H54 (cell line): ENCODE results near the gene PKNOX2.
A peak's percentile ranks its signal among the peaks of the same experiment; 100 is the strongest.
"Not testable (repeated sequence)": the region's sequence is repeated elsewhere in the genome, so short reads cannot be mapped to it uniquely, and the experiment has no call there.

ENCODE experiments used
- DNase-seq: peaks from one replicate; pipeline ENCODE4 v3.0.0; 2011; ENCODE audit warnings: low spot score, mixed read lengths; ENCODE audit not compliant: insufficient read length
- FAIRE-seq: peaks from 3 replicates; lab custom pipeline; 2011; peaks lifted over from hg19 to GRCh38; lab: Jason Lieb, UNC
- POLR2A ChIP-seq: IDR thresholded peaks from 2 replicates; pipeline ENCODE4 v1.6.1; 2011; ENCODE audit warnings: low read depth, mild to moderate bottlenecking, low read length

The PKNOX2 gene

DNA sequence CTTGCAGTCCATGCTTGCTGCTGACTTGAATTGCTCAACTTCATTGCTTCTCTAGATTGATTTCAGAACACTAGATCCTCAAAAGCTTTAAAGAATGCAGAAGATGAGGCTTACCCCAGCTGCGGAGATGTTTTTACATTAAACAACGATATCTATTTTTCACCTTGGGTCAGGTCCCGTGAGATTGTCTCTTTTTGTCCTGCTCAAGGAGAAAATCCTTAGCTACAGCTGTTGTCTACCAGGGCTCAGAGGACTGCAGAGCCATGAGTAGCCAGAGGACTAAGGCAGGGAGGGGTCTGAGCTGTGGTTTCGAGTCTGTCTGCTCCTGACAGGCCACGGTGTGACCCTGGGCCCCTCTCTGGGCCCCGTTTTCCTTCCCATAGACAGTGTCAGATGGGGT, 51.4 kb downstream of the PKNOX2 start:
- FAIRE-seq, result no peak
- TF ChIP-seq POLR2A, result no peak
- no peak for DNase-seq

DNA sequence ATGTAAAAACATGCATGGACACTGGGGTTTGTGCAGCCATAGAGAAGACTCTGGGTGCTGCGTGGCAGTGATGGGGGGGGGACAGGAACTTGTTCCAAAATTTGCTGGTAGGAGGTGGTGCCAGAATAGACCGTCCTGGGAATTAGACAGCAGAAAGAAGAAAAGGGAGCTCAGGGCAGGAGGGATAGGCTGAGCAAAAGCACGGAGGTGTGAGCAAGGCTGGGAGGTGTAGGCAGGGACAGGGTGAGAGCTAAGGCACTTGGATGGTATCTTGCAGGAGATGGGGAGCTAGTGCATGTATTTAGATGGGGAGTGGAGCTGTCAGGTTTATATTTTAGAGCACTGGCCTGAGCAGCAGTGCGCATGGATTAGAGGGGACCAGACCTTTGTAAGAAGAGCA, 53.8 kb downstream of the PKNOX2 start:
- no peak for TF ChIP-seq POLR2A
- no peak for FAIRE-seq
- DNase-seq, result no peak

DNA sequence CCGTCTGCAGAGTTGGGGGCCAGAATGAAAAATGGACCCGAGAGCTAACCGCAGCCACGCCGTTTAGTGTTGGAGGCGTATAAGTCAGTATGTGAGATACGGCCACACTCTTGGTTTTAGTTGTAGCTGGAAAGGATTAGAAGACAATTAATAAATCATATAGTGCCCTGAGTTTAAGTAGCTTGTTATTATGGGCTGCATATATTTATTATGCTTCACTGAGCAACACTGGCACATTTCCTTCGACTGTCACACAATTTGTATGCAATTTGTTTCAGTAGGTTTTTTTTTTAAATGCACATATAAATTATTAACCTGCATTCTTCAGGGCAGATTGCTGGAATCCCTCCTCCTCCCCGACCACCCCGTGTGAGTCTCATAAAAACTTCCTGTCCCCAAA, 56.9 kb downstream of the PKNOX2 start:
- FAIRE-seq, result no peak
- no peak for DNase-seq
- no peak for TF ChIP-seq POLR2A

DNA sequence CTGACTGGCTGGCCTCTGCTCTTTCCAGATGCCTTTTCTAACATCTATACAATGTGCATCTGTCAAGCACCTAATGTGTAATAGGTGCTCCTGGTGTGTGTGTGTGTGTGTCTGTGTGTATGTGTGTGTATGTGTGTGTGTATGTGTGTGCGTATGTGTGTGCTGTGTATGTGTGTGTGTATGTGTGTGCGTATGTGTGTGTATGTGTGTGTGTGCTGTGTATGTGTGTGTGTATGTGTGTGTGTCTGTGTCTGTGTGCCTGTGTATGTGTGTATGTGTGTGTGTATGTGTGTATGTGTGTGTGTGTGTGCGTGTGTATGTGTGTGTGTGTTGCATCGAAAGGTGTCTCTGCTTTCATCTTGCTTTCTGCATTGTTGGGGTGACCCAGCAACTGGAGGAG, 57.9 kb downstream of the PKNOX2 start:
- FAIRE-seq (no peak), DNase-seq (no peak)
- TF ChIP-seq POLR2A, result no peak

DNA sequence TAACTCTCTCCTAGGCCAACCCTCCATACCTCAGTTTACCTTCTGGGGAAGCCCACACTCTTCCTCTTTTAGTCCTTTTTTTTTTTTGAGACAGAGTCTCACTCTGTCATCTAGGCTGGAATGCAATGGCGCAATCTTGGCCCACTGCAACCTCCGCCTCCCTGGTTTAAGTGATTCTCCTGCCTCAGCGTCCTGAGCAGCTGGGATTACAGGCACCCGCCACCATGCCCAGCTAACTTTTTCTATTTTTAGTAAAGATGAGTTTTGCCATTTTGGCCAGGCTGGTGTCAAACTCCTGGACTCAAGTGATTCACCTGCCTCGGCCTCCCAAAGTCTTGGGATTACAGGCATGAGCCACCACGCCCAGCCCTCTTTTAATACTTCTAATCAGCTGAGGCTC, 58.6 kb downstream of the PKNOX2 start:
- not testable (repeated sequence) for DNase-seq, FAIRE-seq

DNA sequence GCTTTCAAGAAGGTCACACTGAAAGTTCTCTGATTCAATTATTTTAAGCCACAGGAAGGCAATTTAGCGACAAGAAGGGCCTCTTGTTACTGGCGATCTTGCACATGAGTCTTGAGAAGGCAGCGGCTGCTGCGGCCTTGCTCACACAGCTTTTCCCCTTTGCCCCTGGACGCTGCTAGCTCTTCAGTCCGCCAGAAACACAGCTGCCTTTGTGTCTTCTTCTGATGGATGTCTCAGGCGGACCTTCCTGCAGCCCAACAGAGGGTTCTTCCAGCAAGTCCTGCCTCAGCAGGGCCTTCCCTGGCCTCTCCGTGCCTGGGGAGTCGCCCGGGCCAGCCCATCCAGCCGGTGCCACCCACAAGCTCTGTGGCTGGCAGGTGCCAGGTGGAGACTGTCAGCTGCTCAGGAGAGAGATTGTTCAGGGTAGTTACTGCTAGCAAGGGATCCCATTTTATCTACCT, 59.4 kb downstream of the PKNOX2 start:
- FAIRE-seq, result no peak

DNA sequence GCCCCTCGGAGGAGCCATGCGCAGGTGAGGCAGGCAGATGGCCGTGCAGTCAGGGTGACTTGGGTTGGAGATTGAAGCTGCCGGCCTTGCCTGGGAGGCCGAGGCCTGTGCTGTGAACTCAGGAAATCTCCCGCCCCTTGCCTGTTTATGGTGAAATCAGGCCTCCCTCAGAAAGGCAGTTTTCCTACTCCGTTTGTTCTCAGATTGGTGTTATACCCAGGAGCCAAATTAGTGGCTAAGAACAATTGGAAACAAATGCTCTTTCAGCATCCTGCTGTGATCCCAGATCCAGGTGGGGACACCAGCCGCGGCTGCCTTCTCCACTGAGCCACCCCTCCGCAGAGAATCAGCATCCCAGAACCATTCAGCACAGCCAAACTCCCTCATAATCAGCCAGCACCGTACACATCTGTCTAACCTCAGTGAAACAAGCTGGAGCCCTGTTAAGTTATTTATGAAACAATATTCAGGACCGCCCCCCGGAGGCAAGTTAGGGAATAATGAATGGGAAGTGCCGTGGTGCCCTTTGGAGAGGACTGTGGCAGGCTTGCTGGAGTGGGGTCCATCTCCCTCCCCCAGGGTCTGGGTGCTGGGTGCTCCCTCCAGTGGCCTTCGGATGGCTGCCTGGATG, 60.0 kb downstream of the PKNOX2 start:
- FAIRE-seq, result no peak
- no peak for TF ChIP-seq POLR2A
- peak; percentile 26 for DNase-seq

More for the DNA sequence above, 59.4 kb downstream of the PKNOX2 start:
- no peak for TF ChIP-seq POLR2A
- DNase-seq, result no peak

DNA sequence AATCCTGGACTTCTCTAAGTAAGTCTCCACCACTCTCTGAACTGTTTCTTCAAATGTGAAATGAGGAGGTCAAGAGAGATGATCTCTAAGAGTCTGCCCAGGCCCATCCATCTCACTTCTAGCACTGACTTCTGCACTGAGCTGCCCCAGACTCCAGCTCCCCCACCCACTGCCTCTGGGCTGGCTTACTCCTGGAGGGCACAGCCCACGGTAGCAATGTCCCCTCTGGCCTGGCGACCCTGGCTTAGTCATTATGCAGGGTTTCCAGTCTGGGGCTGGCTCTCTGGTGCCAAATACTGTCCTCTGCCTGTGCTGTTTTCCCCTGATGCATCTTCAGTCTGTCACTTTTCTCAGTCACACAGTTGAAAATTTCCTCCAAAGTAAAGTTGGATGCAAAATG, 60.9 kb downstream of the PKNOX2 start:
- FAIRE-seq (no peak), DNase-seq (no peak)
- no peak for TF ChIP-seq POLR2A

DNA sequence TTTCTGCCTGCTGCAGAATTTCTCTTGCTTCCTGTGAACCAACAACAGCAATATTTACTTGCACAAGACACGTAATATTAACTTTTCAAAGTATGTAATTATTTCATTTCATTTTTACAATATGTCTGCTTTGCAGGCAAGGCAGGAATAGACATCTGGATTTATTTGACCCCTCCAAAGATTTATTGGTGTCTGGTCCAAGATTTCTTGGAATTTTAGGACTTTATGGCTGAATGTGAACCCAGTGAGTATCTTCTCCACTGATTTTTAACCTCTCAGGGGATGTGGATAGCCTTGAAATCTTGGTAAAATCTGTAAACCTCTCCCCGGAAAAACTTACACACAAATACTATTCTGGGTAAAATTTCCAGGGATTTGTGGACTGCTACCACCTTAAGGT, 61.5 kb downstream of the PKNOX2 start:
- DNase-seq (no peak), FAIRE-seq (no peak)
- TF ChIP-seq POLR2A, result no peak

DNA sequence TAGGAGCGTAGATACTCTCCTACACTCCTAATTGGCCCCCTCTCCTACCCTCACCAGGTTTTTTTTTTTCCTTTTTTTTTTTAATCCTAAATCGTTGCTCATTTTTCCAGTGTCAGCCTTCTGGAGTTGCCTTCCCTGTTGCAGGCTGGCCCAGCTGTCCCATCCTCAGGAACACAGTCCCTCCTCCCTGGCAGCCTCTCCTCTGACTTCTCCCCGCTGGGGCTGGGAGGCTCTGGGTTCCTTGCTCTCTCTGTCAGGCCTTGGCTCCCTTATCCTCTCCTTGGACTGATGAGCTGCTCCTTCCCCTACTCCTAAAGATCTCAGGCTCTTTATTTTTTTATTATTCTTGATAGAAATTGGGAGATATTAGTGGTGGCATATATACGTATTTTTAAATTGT, 62.2 kb downstream of the PKNOX2 start:
- FAIRE-seq (no peak), DNase-seq (no peak)
- no peak for TF ChIP-seq POLR2A

DNA sequence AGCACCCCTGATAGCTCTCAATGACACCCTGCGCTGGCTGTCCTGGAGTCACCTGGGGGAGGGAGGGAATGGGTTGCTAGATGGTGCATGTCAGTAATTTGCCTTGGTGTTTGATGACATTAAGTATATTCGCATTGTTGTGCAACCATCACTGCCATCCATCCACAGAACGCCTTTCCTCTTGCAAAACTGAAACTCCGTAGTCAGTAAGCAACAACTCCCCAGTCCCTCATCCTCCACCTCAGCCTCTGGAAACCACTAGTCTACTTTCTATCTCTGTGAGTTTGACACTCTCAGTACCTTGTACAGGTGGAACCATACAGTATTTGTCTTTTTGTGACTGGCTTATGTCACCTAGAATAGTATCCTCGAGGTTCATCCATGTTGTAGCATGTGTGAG, 62.6 kb downstream of the PKNOX2 start:
- FAIRE-seq, result no peak
- DNase-seq, result no peak
- no peak for TF ChIP-seq POLR2A

DNA sequence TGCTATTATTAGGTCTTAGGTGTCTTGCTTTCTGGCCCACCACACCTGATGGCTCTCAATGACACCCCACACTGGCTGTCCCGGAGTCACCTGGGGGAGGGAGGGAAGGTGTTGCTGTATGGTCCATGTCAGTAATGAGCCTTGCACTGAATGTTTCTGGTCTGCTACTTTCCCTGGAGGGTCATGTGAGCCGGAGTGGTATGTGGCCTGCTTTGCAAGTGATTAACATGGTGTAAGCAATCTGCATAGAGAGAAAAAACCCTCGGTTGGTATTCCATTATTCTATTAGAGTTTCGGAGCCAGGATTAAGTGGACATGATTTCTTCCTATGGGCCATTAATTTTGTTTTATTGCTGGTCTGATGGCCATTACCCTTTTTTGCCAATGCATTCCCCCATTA, 63.9 kb downstream of the PKNOX2 start:
- DNase-seq, result no peak
- no peak for TF ChIP-seq POLR2A
- no peak for FAIRE-seq

DNA sequence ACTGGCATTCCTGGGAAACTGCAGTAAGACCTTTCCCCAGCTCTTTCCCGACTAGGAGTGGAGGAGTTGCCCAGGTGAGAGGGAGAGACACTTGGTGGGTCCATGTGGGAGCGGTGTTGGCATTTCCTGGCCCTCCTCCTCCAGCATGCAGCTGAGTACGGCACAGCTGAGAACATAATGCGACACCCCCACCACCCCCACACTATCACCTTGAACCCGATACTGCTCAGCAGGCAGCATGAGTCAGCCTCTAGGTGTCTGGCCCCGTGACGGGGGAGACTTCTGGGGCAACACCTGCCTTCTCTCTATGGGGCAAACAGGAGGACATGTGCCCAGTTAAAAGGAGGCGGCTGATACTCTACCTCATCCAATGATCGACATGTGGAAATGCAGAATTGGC, 64.4 kb downstream of the PKNOX2 start:
- DNase-seq (no peak), FAIRE-seq (no peak)
- TF ChIP-seq POLR2A, result no peak

DNA sequence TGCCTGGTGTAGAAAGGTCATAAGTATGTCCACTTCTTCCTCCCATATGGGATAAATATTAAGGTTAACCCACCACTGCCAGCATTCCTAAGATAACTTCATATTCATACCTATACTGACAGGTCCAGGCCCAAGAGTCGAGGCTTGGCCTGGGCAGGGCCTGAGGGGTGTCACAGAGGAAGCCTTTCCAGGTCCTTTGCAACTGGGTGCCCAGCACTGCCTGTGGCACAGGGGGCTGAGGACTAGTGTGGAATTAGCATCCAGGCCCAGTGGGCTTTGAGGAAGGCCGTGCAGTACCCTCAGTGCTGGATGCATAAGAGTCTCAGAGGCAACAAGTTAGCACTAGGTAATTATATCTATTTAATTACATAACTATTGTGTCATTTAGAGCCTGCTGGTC, 65.4 kb downstream of the PKNOX2 start:
- TF ChIP-seq POLR2A, result no peak
- FAIRE-seq (no peak), DNase-seq (no peak)

DNA sequence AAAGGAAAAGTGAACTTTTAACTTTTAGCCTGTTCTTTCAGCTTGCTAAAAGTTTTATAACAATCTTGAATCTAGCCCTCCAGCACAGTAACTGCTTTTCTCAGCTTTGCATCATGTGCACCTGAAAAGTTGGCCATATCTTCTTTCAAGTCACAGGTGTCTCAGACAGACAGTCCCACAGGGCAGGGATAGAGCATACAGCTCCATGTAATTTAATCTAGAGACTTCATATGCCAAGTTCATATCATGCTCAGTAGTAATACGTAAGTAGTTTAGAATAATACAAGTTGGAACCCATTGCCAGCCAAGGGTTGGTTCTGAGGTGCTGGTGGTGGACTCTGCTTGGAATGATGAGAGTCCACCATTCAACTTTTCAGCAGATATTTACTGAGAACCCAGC, 68.6 kb downstream of the PKNOX2 start:
- TF ChIP-seq POLR2A, result no peak
- FAIRE-seq (no peak), DNase-seq (no peak)
